ENCODE data around the gene GTPBP1. TPM values are rescaled to one million over a fixed set of nuclear protein-coding genes. Genes with fewer than 3 reads are reported as not detected.

The GTPBP1 gene
- total RNA-seq, 4 donors from 2014 or later: 27.7 to 124 (median 36.0) TPM

- in situ Hi-C loops (cut with MboI; ENCODE audit: low sequenced_read_pairs in 4 of 4) (no loop called here), intact Hi-C loops (cut with DNase I; ENCODE audit: low total_unique reads) (no loop called here)
- Histone ChIP-seq H3K9me3 (no peaks in the 10 kb centered on the region), H3K36me3 (peaks cover 6 to 92% of the 10 kb centered on the region in 2 donors), H3K4me3 (no peak overlapping the region), H3K27ac (no peak overlapping the region), H3K27me3 (no peaks in the 10 kb centered on the region), H3K4me1 (no peaks in the 10 kb centered on the region)
- TF ChIP-seq POLR2A (IDR thresholded peaks at IDR 0.05) (no peak), CTCF (IDR thresholded peaks at IDR 0.05 in 4 of 5, conservative IDR thresholded peaks at IDR 0.05 in 1 of 5) (peak in 4 of 5 experiments; percentile 19 to 38 (median 22))
- ATAC-seq (no peak), DNase-seq (no peak)
Observed at GRCh38 chr22:38724926-38725571, 19.3 kb downstream of the GTPBP1 start.

- no peaks in the 10 kb centered on the region for H3K9me3 ChIP-seq
- H3K4me3 ChIP-seq: no peak overlapping the region
- no peaks in the 10 kb centered on the region for H3K27me3 ChIP-seq
- DNase-seq: no peak
- ATAC-seq: no peak
- no peak overlapping the region for H3K27ac ChIP-seq
- intact Hi-C loops (cut with DNase I; ENCODE audit: low total_unique reads) (no loop called here), in situ Hi-C loops (cut with MboI; ENCODE audit: low sequenced_read_pairs in 4 of 4) (no loop called here)
- peaks cover 6 to 97% of the 10 kb centered on the region in 2 donors for H3K36me3 ChIP-seq
- no peaks in the 10 kb centered on the region for H3K4me1 ChIP-seq
- TF ChIP-seq CTCF (IDR thresholded peaks at IDR 0.05 in 4 of 5, conservative IDR thresholded peaks at IDR 0.05 in 1 of 5) (no peak), POLR2A (IDR thresholded peaks at IDR 0.05) (no peak)
Observed at GRCh38 chr22:38725900-38726655, 20.3 kb downstream of the GTPBP1 start.

GRCh38 chr22:38727123-38727522, 21.4 kb downstream of the GTPBP1 start:
- H3K4me1 ChIP-seq: peaks cover 2 to 3% of the 10 kb centered on the region in 2 donors
- no peak for TF ChIP-seq CTCF (IDR thresholded peaks at IDR 0.05 in 4 of 5, conservative IDR thresholded peaks at IDR 0.05 in 1 of 5)
- TF ChIP-seq POLR2A (IDR thresholded peaks at IDR 0.05): no peak
- peaks cover 6 to 87% of the 10 kb centered on the region in 2 donors for H3K36me3 ChIP-seq
- H3K4me3 ChIP-seq: no peak overlapping the region
- in situ Hi-C loops (cut with MboI; ENCODE audit: low sequenced_read_pairs in 4 of 4) (no loop called here), intact Hi-C loops (cut with DNase I; ENCODE audit: low total_unique reads) (no loop called here)
- no peak overlapping the region for H3K27ac ChIP-seq
- no peaks in the 10 kb centered on the region for H3K27me3 ChIP-seq
- ATAC-seq (no peak), DNase-seq (no peak)
- H3K9me3 ChIP-seq: no peaks in the 10 kb centered on the region

- TF ChIP-seq CTCF (IDR thresholded peaks at IDR 0.05 in 4 of 5, conservative IDR thresholded peaks at IDR 0.05 in 1 of 5) (no peak), POLR2A (IDR thresholded peaks at IDR 0.05) (no peak)
- intact Hi-C loops (cut with DNase I; ENCODE audit: low total_unique reads) (no loop called here), in situ Hi-C loops (cut with MboI; ENCODE audit: low sequenced_read_pairs in 4 of 4) (no loop called here)
- DNase-seq: no peak
- Histone ChIP-seq H3K36me3 (peaks cover 6 to 80% of the 10 kb centered on the region in 2 donors), H3K27ac (no peak overlapping the region), H3K27me3 (no peaks in the 10 kb centered on the region), H3K4me3 (no peak overlapping the region), H3K9me3 (no peaks in the 10 kb centered on the region), H3K4me1 (peaks cover 9 to 10% of the 10 kb centered on the region in 2 donors)
- ATAC-seq: no peak
Observed at GRCh38 chr22:38727530-38728451, 22.0 kb downstream of the GTPBP1 start.

Data from gastrocnemius medialis (tissue), 4 donors.